Tibial nerve (tissue), 4 donors: ENCODE results near the gene FER1L5. TPM values are rescaled to one million over a fixed set of nuclear protein-coding genes. Genes with fewer than 3 reads are reported as not detected.

ENCODE experiments used
- DNase-seq, 2 donors: peaks; one replicate each; pipeline ENCODE4 v3.0.0-alpha.2; 2019; ENCODE audit warnings: low spot score in 2 of 2
- H3K27ac ChIP-seq, 4 donors: fragments of 200-600 bp; sonication (generic) in 3 of 4; one replicate each; pipeline ENCODE4 v1.5.1; 2017 to 2019; ENCODE audit warnings: mild to moderate bottlenecking in 1 of 4
- H3K27me3 ChIP-seq, 2 donors: fragments of 200-600 bp; sonication (generic) in 1 of 2; one replicate each; pipeline versions ENCODE4 v1.5.1 to v1.6.0; 2017 to 2019
- H3K36me3 ChIP-seq, 3 donors: fragments of 200-600 bp; sonication (generic); one replicate each; pipeline ENCODE4 v1.5.1; 2018 to 2019
- H3K4me1 ChIP-seq, 4 donors: fragments of 200-600 bp; sonication (generic) in 3 of 4; one replicate each; pipeline ENCODE4 v1.5.1; 2017 to 2019
- H3K4me3 ChIP-seq, 4 donors: fragments of 200-600 bp; sonication (generic) in 3 of 4; one replicate each; pipeline ENCODE4 v1.5.1; 2017 to 2019; ENCODE audit warnings: mild to moderate bottlenecking in 1 of 4, moderate library complexity in 1 of 4
- H3K9me3 ChIP-seq, 4 donors: fragments of 200-600 bp; sonication (generic) in 3 of 4; one replicate each; pipeline ENCODE4 v1.5.1; 2017 to 2019
- CTCF ChIP-seq, 5 experiments: fragments of 200-600 bp in 3 of 5; fragments of 450-650 bp in 2 of 5; sonication (generic) in 3 of 5; IDR thresholded peaks; one replicate each; pipeline ENCODE4 v1.5.1; 2016 to 2019; ENCODE audit warnings: antibody characterized with exemption in 5 of 5, mild to moderate bottlenecking in 3 of 5, moderate library complexity in 2 of 5
- EP300 ChIP-seq, 2 donors: sonication (generic); formaldehyde crosslinking; IDR thresholded peaks; one replicate each; pipeline ENCODE4 v1.6.1; 2017; ENCODE audit warnings: antibody characterized with exemption in 2 of 2, mild to moderate bottlenecking in 1 of 2
- POLR2A ChIP-seq, 2 donors: fragments of 450-650 bp; IDR thresholded peaks; one replicate each; pipeline ENCODE4 v1.6.1; 2017; ENCODE audit warnings: antibody characterized with exemption in 2 of 2, mild to moderate bottlenecking in 2 of 2, moderate library complexity in 2 of 2
- WGBS, 2 donors: methylation state at CpG; one replicate each; pipeline ENCODE4 v1.1.5; 2018; 5-methylcytosine and 5-hydroxymethylcytosine counted together
- total RNA-seq, 4 donors: library from RNA; depleted of rRNA; stranded (reverse); fragments of >200 nt; gene quantifications; one replicate each; pipeline ENCODE4 v1.1.0, GENCODE V29; 2016

FER1L5 gene
- total RNA-seq, 4 donors from 2014 or later, result 0.20 to 0.60 TPM; not detected in 2

GRCh38 chr2:96753661-96754282 lies 111.2 kb downstream of the FER1L5 start:
- no peak for TF ChIP-seq EP300 (IDR thresholded peaks at IDR 0.05)
- TF ChIP-seq CTCF (IDR thresholded peaks at IDR 0.05), result no peak
- TF ChIP-seq POLR2A (IDR thresholded peaks at IDR 0.05), result no peak
- no peaks in the 10 kb centered on the region for H3K36me3 ChIP-seq
- H3K27me3 ChIP-seq, result no peaks in the 10 kb centered on the region
- DNase-seq, result no peak
- H3K9me3 ChIP-seq, result no peaks in the 10 kb centered on the region
- H3K27ac ChIP-seq, result no peak overlapping the region
- no peaks in the 10 kb centered on the region for H3K4me1 ChIP-seq
- WGBS, 2 donors, result 62 to 70% methylated on average over 7 of the region's 7 CpGs
- no peak overlapping the region for H3K4me3 ChIP-seq

- H3K36me3 ChIP-seq, result no peaks in the 10 kb centered on the region
- no peaks in the 10 kb centered on the region for H3K9me3 ChIP-seq
- no peak for TF ChIP-seq EP300 (IDR thresholded peaks at IDR 0.05)
- no peak for TF ChIP-seq CTCF (IDR thresholded peaks at IDR 0.05)
- no peak for TF ChIP-seq POLR2A (IDR thresholded peaks at IDR 0.05)
- peaks cover 0 to 2% (median 0%) of the 10 kb centered on the region in 4 donors for H3K4me1 ChIP-seq
- no peak overlapping the region for H3K4me3 ChIP-seq
- no peak for DNase-seq
- no peaks in the 10 kb centered on the region for H3K27me3 ChIP-seq
- H3K27ac ChIP-seq, result no peak overlapping the region
These were observed 111.8 kb downstream of the FER1L5 start for GRCh38 chr2:96754317-96754716.

Other genes starting within 250 kb of the FER1L5 start
- 1 to 10 TPM in 1 of 4 donors, not detected in 3; 1.5 TPM for gene NEURL3, start 137.4 kb upstream of the FER1L5 start, total RNA-seq
- 10 to 100 TPM; 23.8 to 56.4 (median 40.3) TPM for gene ARID5A, start 106.0 kb upstream of the FER1L5 start, total RNA-seq
- gene KANSL3, start 4.5 kb upstream of the FER1L5 start, total RNA-seq, result 10 to 100 TPM; 55.7 to 87.0 (median 59.2) TPM
- 10 to 100 TPM; 10.2 to 21.2 (median 16.8) TPM for gene LMAN2L, start 97.3 kb downstream of the FER1L5 start, total RNA-seq
- 10 to 100 TPM in 1 of 4 donors, 1 to 10 TPM in 3; 6.3 to 10.2 (median 7.9) TPM for gene CNNM4, start 118.1 kb downstream of the FER1L5 start, total RNA-seq
- 10 to 100 TPM; 21.8 to 27.8 (median 22.9) TPM for gene CNNM3, start 173.5 kb downstream of the FER1L5 start, total RNA-seq
- gene ANKRD23, start 201.3 kb downstream of the FER1L5 start, total RNA-seq, result 10 to 100 TPM in 2 of 4 donors, 1 to 10 TPM in 2; 6.1 to 23.1 (median 11.2) TPM
- gene ANKRD39, start 215.3 kb downstream of the FER1L5 start, total RNA-seq, result 10 to 100 TPM; 13.8 to 23.7 (median 19.5) TPM
- 100 to 1,000 TPM; 120 to 181 (median 147) TPM for gene SEMA4C, start 227.3 kb downstream of the FER1L5 start, total RNA-seq